Liver (tissue), 9 donors: ENCODE measurements around the gene ZNF610. TPM values are rescaled to one million over a fixed set of nuclear protein-coding genes. Genes with fewer than 3 reads are reported as not detected.
A peak's percentile ranks its signal among the peaks of the same experiment; 100 is the strongest.

Experiments used
- DNase-seq: peaks from one replicate; pipeline ENCODE4 v3.0.0-alpha.2; 2017; ENCODE audit warnings: low spot score
- H3K27ac ChIP-seq, 2 donors: one replicate each; pipeline ENCODE4 v1.7.0; 2013; ENCODE audit warnings: inconsistent platforms in 2 of 2, low read length in 2 of 2, control low read depth in 1 of 2, low read depth in 1 of 2, mild to moderate bottlenecking in 1 of 2
- H3K27me3 ChIP-seq, 4 donors: one replicate each; pipeline versions ENCODE4 v1.6.1 to v1.7.0; 2013; ENCODE audit warnings: low read length in 3 of 4, inconsistent platforms in 1 of 4, mild to moderate bottlenecking in 1 of 4, moderate library complexity in 1 of 4; ENCODE audit not compliant: control insufficient read depth in 4 of 4, insufficient read depth in 4 of 4
- H3K36me3 ChIP-seq, 4 donors: one replicate each; pipeline versions ENCODE4 v1.6.1 to v1.7.0; 2013; ENCODE audit warnings: low read length in 3 of 4, mild to moderate bottlenecking in 3 of 4, low read depth in 1 of 4, moderate library complexity in 1 of 4; ENCODE audit not compliant: control insufficient read depth in 4 of 4, insufficient read depth in 3 of 4
- H3K4me1 ChIP-seq, 4 donors: one replicate each; pipeline versions ENCODE4 v1.6.1 to v1.7.0; 2013; ENCODE audit warnings: low read length in 3 of 4, mild to moderate bottlenecking in 3 of 4, moderate library complexity in 1 of 4; ENCODE audit not compliant: control insufficient read depth in 4 of 4, insufficient read depth in 4 of 4
- H3K4me3 ChIP-seq, 3 donors: one replicate each; pipeline versions ENCODE4 v1.6.1 to v1.7.0; 2013; ENCODE audit warnings: low read length in 3 of 3, control low read depth in 1 of 3, low read depth in 1 of 3, mild to moderate bottlenecking in 1 of 3
- H3K9ac ChIP-seq, 2 donors: one replicate each; pipeline ENCODE4 v1.7.0; 2013; ENCODE audit warnings: low read length in 2 of 2, mild to moderate bottlenecking in 2 of 2, moderate library complexity in 2 of 2, control low read depth in 1 of 2, low read depth in 1 of 2
- H3K9me3 ChIP-seq, 4 donors: one replicate each; pipeline versions ENCODE4 v1.6.1 to v1.7.0; 2013; ENCODE audit warnings: low read length in 3 of 4; ENCODE audit not compliant: control insufficient read depth in 4 of 4
- EGR1 ChIP-seq, 2 donors: IDR thresholded peaks; 2 replicates each; pipeline ENCODE4 v1.6.1; 2016 to 2018; ENCODE audit warnings: antibody characterized with exemption in 2 of 2, low read depth in 2 of 2
- FOXA2 ChIP-seq: IDR thresholded peaks from 2 replicates; pipeline ENCODE4 v1.6.1; 2016; ENCODE audit warnings: antibody characterized with exemption
- GABPA ChIP-seq, 2 donors: IDR thresholded peaks in 1 of 2; conservative IDR thresholded peaks in 1 of 2; 2 replicates each; pipeline ENCODE4 v1.6.1; 2016; ENCODE audit warnings: antibody characterized with exemption in 2 of 2, mild to moderate bottlenecking in 1 of 2, moderate library complexity in 1 of 2
- HNF4A ChIP-seq, 2 donors: conservative IDR thresholded peaks; 2 replicates each; pipeline ENCODE4 v1.6.1; 2016; ENCODE audit warnings: antibody characterized with exemption in 2 of 2, mild to moderate bottlenecking in 2 of 2
- HNF4G ChIP-seq: IDR thresholded peaks from 2 replicates; pipeline ENCODE4 v1.6.1; 2016; ENCODE audit warnings: antibody characterized with exemption
- JUND ChIP-seq, 2 donors: IDR thresholded peaks; 2 replicates each; pipeline ENCODE4 v1.6.1; 2016; ENCODE audit warnings: antibody characterized with exemption in 2 of 2
- NR2F2 ChIP-seq: IDR thresholded peaks from 2 replicates; pipeline ENCODE4 v1.6.1; 2016; ENCODE audit warnings: antibody characterized with exemption
- RAD21 ChIP-seq, 2 donors: IDR thresholded peaks; 2 replicates each; pipeline ENCODE4 v1.6.1; 2016; ENCODE audit warnings: antibody characterized with exemption in 2 of 2, mild to moderate bottlenecking in 2 of 2
- RXRA ChIP-seq, 2 donors: IDR thresholded peaks; 2 replicates each; pipeline ENCODE4 v1.6.1; 2017 to 2018; ENCODE audit warnings: antibody characterized with exemption in 2 of 2, mild to moderate bottlenecking in 1 of 2
- SP1 ChIP-seq: IDR thresholded peaks from 2 replicates; pipeline ENCODE4 v1.6.1; 2018; ENCODE audit warnings: antibody characterized with exemption, mild to moderate bottlenecking
- TAF1 ChIP-seq: conservative IDR thresholded peaks from 2 replicates; pipeline ENCODE4 v1.6.1; 2016; ENCODE audit warnings: antibody characterized with exemption, mild to moderate bottlenecking
- YY1 ChIP-seq: IDR thresholded peaks from 2 replicates; pipeline ENCODE4 v1.6.1; 2016; ENCODE audit warnings: antibody characterized with exemption, mild to moderate bottlenecking
- WGBS: extraction: QIAGEN DNeasy Blood & Tissue Kit; methylation state at CpG from one replicate; pipeline ENCODE4 v1.1.7; 2013; 5-methylcytosine and 5-hydroxymethylcytosine counted together
- polyA plus RNA-seq, 2 donors: library from polyadenylated mRNA; stranded (reverse) in 1 of 2; unstranded in 1 of 2; fragments of 200-250 nt in 1 of 2; fragments of >200 nt in 1 of 2; fragmentation: Nextera tagmentation in 1 of 2; extraction: Ambion mirVana in 1 of 2; gene quantifications; one replicate each; pipeline versions ENCODE4 v1.2.1 to v1.2.3, GENCODE V29; 2013 to 2015
- total RNA-seq, 2 donors: library from RNA; depleted of rRNA; stranded (reverse); fragments of >200 nt; gene quantifications; one replicate each; pipeline ENCODE4 v1.2.3, GENCODE V29; 2014
- TF ChIP-seq, protein P1 (sequence below): IDR thresholded peaks from 2 replicates; pipeline ENCODE4 v1.6.1; 2016; ENCODE audit warnings: antibody characterized with exemption
- TF ChIP-seq, protein P2 (sequence below): IDR thresholded peaks from 2 replicates; pipeline ENCODE4 v1.6.1; 2016; ENCODE audit warnings: antibody characterized with exemption
- TF ChIP-seq, protein P3 (sequence below): IDR thresholded peaks from 2 replicates; pipeline ENCODE4 v1.6.1; 2016; ENCODE audit warnings: antibody characterized with exemption, mild to moderate bottlenecking
- TF ChIP-seq, protein P4 (sequence below): IDR thresholded peaks from 2 replicates; pipeline ENCODE4 v1.6.1; 2016; ENCODE audit warnings: antibody characterized with exemption
- TF ChIP-seq, protein P5 (sequence below): fragments of 150-350 bp; IDR thresholded peaks from 2 replicates; pipeline ENCODE4 v1.5.1; 2017; ENCODE audit warnings: improper control_type of control experiment, low read depth, low read length; ENCODE audit not compliant: missing input control
- donor health status: healthy.
- donor health status: healthy.
- donor health status: healthy.
- donor health status: healthy.
- donor health status: healthy.

The ZNF610 gene
- total RNA-seq (under 1 TPM; 0.08 to 0.89 TPM), polyA plus RNA-seq (under 1 TPM; 0.21 to 0.25 TPM)

DNA sequence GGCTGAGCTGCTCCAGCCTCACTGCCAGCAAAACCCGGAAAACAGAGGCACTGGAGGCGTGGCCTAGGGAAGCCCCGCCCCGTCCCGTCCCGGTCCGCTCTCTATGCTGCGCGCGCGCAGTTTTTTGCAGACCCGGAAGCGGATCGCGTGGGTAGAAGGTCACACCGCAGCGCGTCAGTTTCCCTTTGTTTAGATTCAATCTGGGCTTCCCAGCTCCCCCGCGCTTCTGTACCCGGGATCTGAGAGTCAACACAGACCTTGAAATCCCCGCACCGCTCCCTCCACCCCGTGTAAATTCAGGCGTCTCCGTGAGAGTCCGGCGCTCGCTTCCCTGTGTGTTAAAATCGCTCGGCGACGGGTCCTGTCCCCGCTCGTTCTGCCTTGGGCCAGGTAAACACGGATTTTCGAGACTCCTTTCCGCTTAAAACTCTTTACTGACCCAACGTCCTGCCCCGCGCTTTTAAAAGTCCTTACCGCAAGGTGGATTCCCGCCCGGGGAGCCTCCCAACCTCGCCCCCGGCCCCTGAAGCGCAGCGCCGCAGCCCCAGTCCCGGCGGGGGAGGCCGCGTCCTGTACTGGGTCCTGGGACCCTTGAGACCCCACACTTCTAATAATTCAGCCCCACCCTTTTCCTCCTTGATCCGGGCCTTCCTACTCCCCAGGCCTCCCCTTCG is at the start of gene ZNF610:
Gene ZNF610 (plus strand): TSS at position 127 of the 674 bp plus-strand sequence. CDS start 12,930 bp downstream, outside the sequence.
- Histone ChIP-seq H3K27me3 (no peaks in the 10 kb centered on the region), H3K9me3 (peaks cover 31 to 67% (median 41%) of the 10 kb centered on the region in 4 donors), H3K27ac (peak within 1 kb of the TSS in 1 of 2 donors; percentile 28), H3K36me3 (no peaks in the 10 kb centered on the region), H3K4me1 (no peaks in the 10 kb centered on the region), H3K4me3 (peak within 1 kb of the TSS; percentile 49 to 67 (median 58)), H3K9ac (peak within 1 kb of the TSS in 1 of 2 donors; percentile 47)
- DNase-seq: peak; percentile 88
- TF ChIP-seq RAD21 (IDR thresholded peaks at IDR 0.05) (no peak), NR2F2 (peak; percentile 35), GABPA (IDR thresholded peaks at IDR 0.05 in 1 of 2, conservative IDR thresholded peaks at IDR 0.05 in 1 of 2) (peak in 1 of 2 donors; percentile 68)
- TF ChIP-seq, protein P1, sequence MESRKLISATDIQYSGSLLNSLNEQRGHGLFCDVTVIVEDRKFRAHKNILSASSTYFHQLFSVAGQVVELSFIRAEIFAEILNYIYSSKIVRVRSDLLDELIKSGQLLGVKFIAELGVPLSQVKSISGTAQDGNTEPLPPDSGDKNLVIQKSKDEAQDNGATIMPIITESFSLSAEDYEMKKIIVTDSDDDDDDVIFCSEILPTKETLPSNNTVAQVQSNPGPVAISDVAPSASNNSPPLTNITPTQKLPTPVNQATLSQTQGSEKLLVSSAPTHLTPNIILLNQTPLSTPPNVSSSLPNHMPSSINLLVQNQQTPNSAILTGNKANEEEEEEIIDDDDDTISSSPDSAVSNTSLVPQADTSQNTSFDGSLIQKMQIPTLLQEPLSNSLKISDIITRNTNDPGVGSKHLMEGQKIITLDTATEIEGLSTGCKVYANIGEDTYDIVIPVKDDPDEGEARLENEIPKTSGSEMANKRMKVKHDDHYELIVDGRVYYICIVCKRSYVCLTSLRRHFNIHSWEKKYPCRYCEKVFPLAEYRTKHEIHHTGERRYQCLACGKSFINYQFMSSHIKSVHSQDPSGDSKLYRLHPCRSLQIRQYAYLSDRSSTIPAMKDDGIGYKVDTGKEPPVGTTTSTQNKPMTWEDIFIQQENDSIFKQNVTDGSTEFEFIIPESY: no peak
- 2% methylated on average over 55 of the region's 55 CpGs for WGBS

DNA sequence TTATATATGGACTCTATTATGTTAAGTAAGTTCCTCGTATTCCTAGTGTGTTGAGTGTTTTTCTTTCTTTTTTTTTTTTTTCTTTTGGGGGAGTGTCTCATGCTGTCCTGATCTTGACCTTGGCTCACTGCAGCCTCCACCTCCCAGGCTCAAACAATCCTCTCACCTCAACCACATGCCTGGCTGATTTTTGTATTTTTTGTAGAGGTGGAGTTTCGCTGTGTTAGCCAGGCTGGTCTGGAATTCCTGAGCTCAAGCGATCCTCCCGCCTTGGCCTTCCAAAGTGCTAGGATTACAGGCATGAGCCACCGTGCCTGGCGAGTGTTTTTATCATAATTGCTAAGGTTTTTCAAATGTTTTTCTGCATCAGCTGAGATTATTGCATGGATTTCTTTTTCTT is 49.8 kb upstream of the ZNF610 start:
- Histone ChIP-seq H3K4me1 (no peaks in the 10 kb centered on the region), H3K27me3 (no peaks in the 10 kb centered on the region), H3K36me3 (peaks cover 24 to 77% (median 56%) of the 10 kb centered on the region in 4 donors), H3K9ac (no peak overlapping the region), H3K4me3 (peak overlapping the region in 1 of 3 donors; percentile 29), H3K9me3 (peaks cover 22 to 50% (median 31%) of the 10 kb centered on the region in 4 donors), H3K27ac (no peak overlapping the region)
- TF ChIP-seq, protein P2, sequence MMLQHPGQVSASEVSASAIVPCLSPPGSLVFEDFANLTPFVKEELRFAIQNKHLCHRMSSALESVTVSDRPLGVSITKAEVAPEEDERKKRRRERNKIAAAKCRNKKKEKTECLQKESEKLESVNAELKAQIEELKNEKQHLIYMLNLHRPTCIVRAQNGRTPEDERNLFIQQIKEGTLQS: no peak
- 91% methylated on average over 6 of the region's 6 CpGs for WGBS
- DNase-seq: no peak

DNA sequence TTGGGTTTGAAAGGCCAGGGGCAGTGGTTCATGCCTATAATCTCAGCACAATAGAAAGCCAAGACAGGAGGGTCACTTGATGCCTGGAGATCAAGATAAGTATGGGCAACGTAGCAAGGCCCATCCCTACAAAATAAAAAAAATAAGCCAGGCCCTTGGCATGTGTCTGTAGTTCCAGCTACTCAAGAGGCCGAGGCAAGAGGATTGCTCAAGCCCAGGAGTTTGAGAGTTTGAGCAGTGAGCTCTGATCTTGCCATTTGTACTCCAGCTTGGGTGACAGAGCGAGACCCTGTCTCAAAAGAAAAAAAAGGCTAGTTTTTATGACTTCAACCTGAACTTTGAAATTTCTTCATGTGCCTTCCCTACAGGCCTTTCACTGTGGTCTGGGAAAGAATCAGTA is 44.3 kb upstream of the ZNF610 start:
- Histone ChIP-seq H3K36me3 (peaks cover 13 to 29% (median 24%) of the 10 kb centered on the region in 4 donors), H3K27ac (no peak overlapping the region), H3K9me3 (peaks cover 22 to 37% (median 24%) of the 10 kb centered on the region in 4 donors), H3K27me3 (no peaks in the 10 kb centered on the region), H3K4me3 (no peak overlapping the region), H3K4me1 (peaks cover 0 to 6% (median 1%) of the 10 kb centered on the region in 4 donors), H3K9ac (no peak overlapping the region)
- no peak for DNase-seq
- TF ChIP-seq RXRA (IDR thresholded peaks at IDR 0.05): no peak
- no peak for TF ChIP-seq JUND (IDR thresholded peaks at IDR 0.05)
- no peak for TF ChIP-seq EGR1 (IDR thresholded peaks at IDR 0.05; ENCODE audit: low read depth in 2 of 2)
- TF ChIP-seq RAD21 (IDR thresholded peaks at IDR 0.05): no peak
- TF ChIP-seq HNF4G: no peak
- TF ChIP-seq, protein P3, sequence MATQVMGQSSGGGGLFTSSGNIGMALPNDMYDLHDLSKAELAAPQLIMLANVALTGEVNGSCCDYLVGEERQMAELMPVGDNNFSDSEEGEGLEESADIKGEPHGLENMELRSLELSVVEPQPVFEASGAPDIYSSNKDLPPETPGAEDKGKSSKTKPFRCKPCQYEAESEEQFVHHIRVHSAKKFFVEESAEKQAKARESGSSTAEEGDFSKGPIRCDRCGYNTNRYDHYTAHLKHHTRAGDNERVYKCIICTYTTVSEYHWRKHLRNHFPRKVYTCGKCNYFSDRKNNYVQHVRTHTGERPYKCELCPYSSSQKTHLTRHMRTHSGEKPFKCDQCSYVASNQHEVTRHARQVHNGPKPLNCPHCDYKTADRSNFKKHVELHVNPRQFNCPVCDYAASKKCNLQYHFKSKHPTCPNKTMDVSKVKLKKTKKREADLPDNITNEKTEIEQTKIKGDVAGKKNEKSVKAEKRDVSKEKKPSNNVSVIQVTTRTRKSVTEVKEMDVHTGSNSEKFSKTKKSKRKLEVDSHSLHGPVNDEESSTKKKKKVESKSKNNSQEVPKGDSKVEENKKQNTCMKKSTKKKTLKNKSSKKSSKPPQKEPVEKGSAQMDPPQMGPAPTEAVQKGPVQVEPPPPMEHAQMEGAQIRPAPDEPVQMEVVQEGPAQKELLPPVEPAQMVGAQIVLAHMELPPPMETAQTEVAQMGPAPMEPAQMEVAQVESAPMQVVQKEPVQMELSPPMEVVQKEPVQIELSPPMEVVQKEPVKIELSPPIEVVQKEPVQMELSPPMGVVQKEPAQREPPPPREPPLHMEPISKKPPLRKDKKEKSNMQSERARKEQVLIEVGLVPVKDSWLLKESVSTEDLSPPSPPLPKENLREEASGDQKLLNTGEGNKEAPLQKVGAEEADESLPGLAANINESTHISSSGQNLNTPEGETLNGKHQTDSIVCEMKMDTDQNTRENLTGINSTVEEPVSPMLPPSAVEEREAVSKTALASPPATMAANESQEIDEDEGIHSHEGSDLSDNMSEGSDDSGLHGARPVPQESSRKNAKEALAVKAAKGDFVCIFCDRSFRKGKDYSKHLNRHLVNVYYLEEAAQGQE: no peak
- no peak for TF ChIP-seq GABPA (IDR thresholded peaks at IDR 0.05 in 1 of 2, conservative IDR thresholded peaks at IDR 0.05 in 1 of 2)
- TF ChIP-seq, protein P1: no peak
- TF ChIP-seq SP1: no peak
- TF ChIP-seq, protein P4, sequence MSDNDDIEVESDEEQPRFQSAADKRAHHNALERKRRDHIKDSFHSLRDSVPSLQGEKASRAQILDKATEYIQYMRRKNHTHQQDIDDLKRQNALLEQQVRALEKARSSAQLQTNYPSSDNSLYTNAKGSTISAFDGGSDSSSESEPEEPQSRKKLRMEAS: no peak
- TF ChIP-seq HNF4A (conservative IDR thresholded peaks at IDR 0.05): no peak
- no peak for TF ChIP-seq TAF1
- TF ChIP-seq, protein P5, sequence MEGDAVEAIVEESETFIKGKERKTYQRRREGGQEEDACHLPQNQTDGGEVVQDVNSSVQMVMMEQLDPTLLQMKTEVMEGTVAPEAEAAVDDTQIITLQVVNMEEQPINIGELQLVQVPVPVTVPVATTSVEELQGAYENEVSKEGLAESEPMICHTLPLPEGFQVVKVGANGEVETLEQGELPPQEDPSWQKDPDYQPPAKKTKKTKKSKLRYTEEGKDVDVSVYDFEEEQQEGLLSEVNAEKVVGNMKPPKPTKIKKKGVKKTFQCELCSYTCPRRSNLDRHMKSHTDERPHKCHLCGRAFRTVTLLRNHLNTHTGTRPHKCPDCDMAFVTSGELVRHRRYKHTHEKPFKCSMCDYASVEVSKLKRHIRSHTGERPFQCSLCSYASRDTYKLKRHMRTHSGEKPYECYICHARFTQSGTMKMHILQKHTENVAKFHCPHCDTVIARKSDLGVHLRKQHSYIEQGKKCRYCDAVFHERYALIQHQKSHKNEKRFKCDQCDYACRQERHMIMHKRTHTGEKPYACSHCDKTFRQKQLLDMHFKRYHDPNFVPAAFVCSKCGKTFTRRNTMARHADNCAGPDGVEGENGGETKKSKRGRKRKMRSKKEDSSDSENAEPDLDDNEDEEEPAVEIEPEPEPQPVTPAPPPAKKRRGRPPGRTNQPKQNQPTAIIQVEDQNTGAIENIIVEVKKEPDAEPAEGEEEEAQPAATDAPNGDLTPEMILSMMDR: no peak
- TF ChIP-seq FOXA2: no peak
- no peak for TF ChIP-seq YY1
- WGBS: 95% methylated on average over 3 of the region's 3 CpGs
